Measurements from ENCODE around the gene RASGEF1C. TPM values are rescaled to one million over a fixed set of nuclear protein-coding genes. Genes with fewer than 3 reads are reported as not detected.
A peak's percentile ranks its signal among the peaks of the same experiment; 100 is the strongest.

Gene RASGEF1C
- total and polyA plus RNA-seq, 4 donors, result 0.09 to 0.10 TPM; not detected in 2

GRCh38 chr5:180117000-180117725 is 91.8 kb downstream of the RASGEF1C start:
- 86% methylated on average over 14 of the region's 14 CpGs for WGBS
- H3K9me3 ChIP-seq (ENCODE audit: control insufficient read depth in 4 of 4, low read length in 3 of 4), result no peaks in the 10 kb centered on the region
- H3K9ac ChIP-seq (ENCODE audit: low read depth in 1 of 2, low read length in 2 of 2), result no peak overlapping the region
- H3K27me3 ChIP-seq (ENCODE audit: control insufficient read depth in 4 of 4, insufficient read depth in 4 of 4, low read length in 3 of 4), result no peaks in the 10 kb centered on the region
- H3K36me3 ChIP-seq (ENCODE audit: control insufficient read depth in 4 of 4, insufficient read depth in 3 of 4, low read depth in 1 of 4, low read length in 3 of 4), result no peaks in the 10 kb centered on the region
- no peak overlapping the region for H3K27ac ChIP-seq (ENCODE audit: low read depth in 1 of 2, low read length in 2 of 2)
- no peak for DNase-seq (ENCODE audit: low spot score)
- H3K4me3 ChIP-seq (ENCODE audit: low read depth in 1 of 3, low read length in 3 of 3), result no peak overlapping the region
- H3K4me1 ChIP-seq (ENCODE audit: control insufficient read depth in 4 of 4, insufficient read depth in 4 of 4, low read length in 3 of 4), result no peaks in the 10 kb centered on the region
- TF ChIP-seq NR2F2 (IDR thresholded peaks at IDR 0.05) (no peak), RXRA (IDR thresholded peaks at IDR 0.05) (no peak), HNF4A (conservative IDR thresholded peaks at IDR 0.05) (no peak), ZBTB33 (IDR thresholded peaks at IDR 0.05) (no peak), EGR1 (IDR thresholded peaks at IDR 0.05; ENCODE audit: low read depth in 2 of 2) (no peak), GABPA (IDR thresholded peaks at IDR 0.05 in 1 of 2, conservative IDR thresholded peaks at IDR 0.05 in 1 of 2) (no peak), CTCF (IDR thresholded peaks at IDR 0.05; ENCODE audit: low read depth, low read length, missing input control) (peak; percentile 8), ATF3 (IDR thresholded peaks at IDR 0.05) (no peak), FOXA2 (IDR thresholded peaks at IDR 0.05) (no peak)

- WGBS, result 90% methylated on average over 31 of the region's 31 CpGs
- Histone ChIP-seq H3K9ac (ENCODE audit: low read depth in 1 of 2, low read length in 2 of 2) (no peak overlapping the region), H3K4me3 (ENCODE audit: low read depth in 1 of 3, low read length in 3 of 3) (no peak overlapping the region), H3K27me3 (ENCODE audit: control insufficient read depth in 4 of 4, insufficient read depth in 4 of 4, low read length in 3 of 4) (no peaks in the 10 kb centered on the region), H3K4me1 (ENCODE audit: control insufficient read depth in 4 of 4, insufficient read depth in 4 of 4, low read length in 3 of 4) (no peaks in the 10 kb centered on the region), H3K27ac (ENCODE audit: low read depth in 1 of 2, low read length in 2 of 2) (no peak overlapping the region), H3K9me3 (ENCODE audit: control insufficient read depth in 4 of 4, low read length in 3 of 4) (no peaks in the 10 kb centered on the region), H3K36me3 (ENCODE audit: control insufficient read depth in 4 of 4, insufficient read depth in 3 of 4, low read depth in 1 of 4, low read length in 3 of 4) (no peaks in the 10 kb centered on the region)
- no peak for DNase-seq (ENCODE audit: low spot score)
- no peak for TF ChIP-seq RAD21 (IDR thresholded peaks at IDR 0.05)
- TF ChIP-seq YY1 (IDR thresholded peaks at IDR 0.05), result no peak
- TF ChIP-seq MAX (IDR thresholded peaks at IDR 0.05), result no peak
- TF ChIP-seq REST (IDR thresholded peaks at IDR 0.05), result no peak
- no peak for TF ChIP-seq ATF3 (IDR thresholded peaks at IDR 0.05)
- no peak for TF ChIP-seq RXRA (IDR thresholded peaks at IDR 0.05)
- TF ChIP-seq GABPA (IDR thresholded peaks at IDR 0.05 in 1 of 2, conservative IDR thresholded peaks at IDR 0.05 in 1 of 2), result no peak
- TF ChIP-seq FOXA2 (IDR thresholded peaks at IDR 0.05), result no peak
- TF ChIP-seq TAF1 (conservative IDR thresholded peaks at IDR 0.05), result no peak
- no peak for TF ChIP-seq HNF4A (conservative IDR thresholded peaks at IDR 0.05)
- no peak for TF ChIP-seq SP1 (IDR thresholded peaks at IDR 0.05)
- TF ChIP-seq EGR1 (IDR thresholded peaks at IDR 0.05; ENCODE audit: low read depth in 2 of 2), result no peak
- TF ChIP-seq JUND (IDR thresholded peaks at IDR 0.05), result no peak
- no peak for TF ChIP-seq HNF4G (IDR thresholded peaks at IDR 0.05)
- TF ChIP-seq CTCF (IDR thresholded peaks at IDR 0.05; ENCODE audit: low read depth, low read length, missing input control), result no peak
- no peak for TF ChIP-seq NR2F2 (IDR thresholded peaks at IDR 0.05)
These were observed 92.7 kb downstream of the RASGEF1C start for GRCh38 chr5:180116077-180116999.

Measured in liver (tissue), 9 donors.